Measurements from ENCODE around the gene CD80. TPM values are rescaled to one million over a fixed set of nuclear protein-coding genes. Genes with fewer than 3 reads are reported as not detected.

The CD80 gene
- total and polyA plus RNA-seq, 4 donors = 0.20 TPM; not detected in 3

DNA sequence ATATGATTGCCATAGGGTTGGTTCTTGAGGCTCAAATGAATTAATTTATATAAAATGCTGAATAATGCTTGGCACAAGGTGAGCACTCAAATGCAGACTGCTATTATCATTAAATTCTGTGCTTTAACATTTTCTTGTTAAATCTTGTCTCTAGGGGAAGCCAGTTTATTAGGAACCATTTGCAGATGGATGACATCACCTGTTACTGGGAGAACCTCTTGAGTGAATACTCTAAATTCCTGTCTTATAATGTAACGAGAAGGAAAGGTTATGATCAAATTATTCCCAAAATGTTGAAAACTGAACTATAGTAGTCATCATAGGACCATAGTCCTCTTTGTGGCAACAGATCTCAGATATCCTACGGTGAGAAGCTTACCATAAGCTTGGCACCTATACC lies 67.3 kb downstream of the CD80 start:
- no CpG with 5 or more reads among the region's 2 CpGs for WGBS (ENCODE audit: insufficient coverage)

DNA sequence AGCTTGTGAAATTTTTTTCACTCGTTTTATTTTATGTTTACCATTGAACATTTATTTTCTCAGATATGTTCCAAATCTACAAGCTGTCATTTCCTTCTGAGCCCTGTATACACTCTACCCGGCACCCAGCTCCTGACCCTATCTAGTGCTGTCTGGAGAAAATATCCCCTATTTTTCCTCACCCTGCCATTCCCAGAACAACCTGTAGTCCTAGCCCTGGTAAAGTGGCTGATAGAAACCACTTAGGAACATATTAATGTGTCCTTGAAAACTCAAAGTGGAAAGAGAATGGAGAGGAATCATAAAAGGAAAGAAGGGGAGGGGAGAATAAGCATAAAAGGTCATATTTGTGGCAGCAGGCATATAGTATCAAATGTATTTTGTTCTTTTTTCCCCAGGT lies 69.3 kb downstream of the CD80 start:
- Histone ChIP-seq H3K27ac (ENCODE audit: low read depth, low read length) (no peak overlapping the region), H3K4me1 (ENCODE audit: control insufficient read depth, insufficient read depth, low read length) (no peaks in the 10 kb centered on the region), H3K36me3 (ENCODE audit: control insufficient read depth, insufficient read depth, low read length) (peaks cover 17% of the 10 kb centered on the region), H3K4me3 (ENCODE audit: low read depth, low read length) (no peak overlapping the region), H3K9me3 (ENCODE audit: control insufficient read depth, insufficient read depth, low read length) (no peaks in the 10 kb centered on the region), H3K27me3 (ENCODE audit: control insufficient read depth, insufficient read depth, low read length) (no peaks in the 10 kb centered on the region)
- WGBS (ENCODE audit: insufficient coverage) = 92% methylated on average over 2 of the region's 2 CpGs
- no peak for DNase-seq (ENCODE audit: low read depth in 4 of 6, low spot score in 6 of 6)

More for the DNA sequence above, 67.3 kb downstream of the CD80 start:
- no peak for DNase-seq (ENCODE audit: low read depth in 4 of 6, low spot score in 6 of 6)
- Histone ChIP-seq H3K4me3 (ENCODE audit: low read depth, low read length) (no peak overlapping the region), H3K27me3 (ENCODE audit: control insufficient read depth, insufficient read depth, low read length) (no peaks in the 10 kb centered on the region), H3K9me3 (ENCODE audit: control insufficient read depth, insufficient read depth, low read length) (no peaks in the 10 kb centered on the region), H3K36me3 (ENCODE audit: control insufficient read depth, insufficient read depth, low read length) (peaks cover 9% of the 10 kb centered on the region), H3K4me1 (ENCODE audit: control insufficient read depth, insufficient read depth, low read length) (no peaks in the 10 kb centered on the region), H3K27ac (ENCODE audit: low read depth, low read length) (no peak overlapping the region)

DNA sequence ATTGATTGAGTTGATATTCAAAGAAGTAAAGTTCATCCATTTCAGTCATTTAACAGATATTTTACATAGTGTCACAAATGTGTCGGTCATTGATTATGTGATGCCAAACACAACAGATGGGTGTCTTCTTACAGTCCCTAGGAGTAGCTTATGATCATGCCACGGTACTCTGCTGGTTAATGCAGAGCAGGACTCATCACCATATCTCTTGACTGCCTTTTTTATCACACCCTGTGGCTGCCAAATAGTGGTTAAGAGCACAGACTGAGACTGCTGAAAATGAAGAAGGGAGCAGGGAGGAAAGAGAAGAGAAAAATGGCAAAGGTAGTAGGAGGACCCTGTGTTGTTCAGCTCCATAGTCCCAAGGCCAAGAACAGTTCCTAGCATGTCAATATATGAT lies 73.9 kb downstream of the CD80 start:
- no peak overlapping the region for H3K4me3 ChIP-seq (ENCODE audit: low read depth, low read length)
- no peak overlapping the region for H3K27ac ChIP-seq (ENCODE audit: low read depth, low read length)
- no peaks in the 10 kb centered on the region for H3K27me3 ChIP-seq (ENCODE audit: control insufficient read depth, insufficient read depth, low read length)
- H3K4me1 ChIP-seq (ENCODE audit: control insufficient read depth, insufficient read depth, low read length) = no peaks in the 10 kb centered on the region
- H3K36me3 ChIP-seq (ENCODE audit: control insufficient read depth, insufficient read depth, low read length) = peaks cover 20% of the 10 kb centered on the region
- H3K9me3 ChIP-seq (ENCODE audit: control insufficient read depth, insufficient read depth, low read length) = no peaks in the 10 kb centered on the region
- DNase-seq (ENCODE audit: low read depth in 4 of 6, low spot score in 6 of 6) = no peak
- 100% methylated on average over 1 of the region's 2 CpGs for WGBS (ENCODE audit: insufficient coverage)

DNA sequence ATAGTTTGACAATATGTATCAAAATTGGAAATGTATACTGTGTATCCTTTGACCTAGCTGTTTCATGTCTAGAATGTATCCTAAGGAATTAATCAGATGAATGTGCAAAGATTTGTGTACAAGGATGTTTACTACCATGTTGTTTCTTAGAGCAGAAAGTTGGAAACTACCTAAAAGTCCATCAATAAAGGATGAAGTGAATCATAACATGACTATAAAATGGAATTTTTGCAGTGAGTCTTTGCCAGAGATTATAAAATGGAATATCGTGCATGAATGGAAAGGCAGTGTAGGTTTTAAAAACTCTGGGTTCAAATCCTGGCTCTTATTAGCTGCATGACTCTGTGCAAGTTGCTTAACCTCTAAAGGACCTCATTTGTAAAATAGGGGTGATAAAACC lies 76.3 kb downstream of the CD80 start:
- no peaks in the 10 kb centered on the region for H3K9me3 ChIP-seq (ENCODE audit: control insufficient read depth, insufficient read depth, low read length)
- DNase-seq (ENCODE audit: low read depth in 4 of 6, low spot score in 6 of 6) = no peak
- H3K4me1 ChIP-seq (ENCODE audit: control insufficient read depth, insufficient read depth, low read length) = no peaks in the 10 kb centered on the region
- H3K36me3 ChIP-seq (ENCODE audit: control insufficient read depth, insufficient read depth, low read length) = peaks cover 23% of the 10 kb centered on the region
- no peak overlapping the region for H3K27ac ChIP-seq (ENCODE audit: low read depth, low read length)
- no peak overlapping the region for H3K4me3 ChIP-seq (ENCODE audit: low read depth, low read length)
- H3K27me3 ChIP-seq (ENCODE audit: control insufficient read depth, insufficient read depth, low read length) = no peaks in the 10 kb centered on the region
- 100% methylated on average over 1 of the region's 1 CpG for WGBS (ENCODE audit: insufficient coverage)

DNA sequence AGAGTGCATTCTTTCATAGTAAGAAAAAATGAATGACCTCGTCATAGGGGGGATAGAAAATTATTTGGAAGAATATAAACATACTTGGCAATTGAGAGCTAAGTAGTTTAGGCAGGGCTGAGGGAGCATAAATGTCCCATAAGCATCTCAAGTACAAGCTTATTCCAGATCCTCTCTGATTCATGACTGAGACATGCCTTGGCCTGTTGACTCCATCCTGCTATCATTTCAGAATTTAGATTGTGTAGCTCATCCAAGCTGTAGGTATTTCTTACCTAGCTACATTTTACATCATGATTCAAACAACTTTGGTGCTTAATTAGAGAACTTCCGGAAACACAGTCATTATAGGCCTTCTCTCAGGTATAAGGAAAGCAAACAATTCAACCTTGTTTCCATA lies 78.3 kb downstream of the CD80 start:
- Histone ChIP-seq H3K36me3 (ENCODE audit: control insufficient read depth, insufficient read depth, low read length) (peaks cover 24% of the 10 kb centered on the region), H3K4me3 (ENCODE audit: low read depth, low read length) (no peak overlapping the region), H3K27ac (ENCODE audit: low read depth, low read length) (no peak overlapping the region), H3K9me3 (ENCODE audit: control insufficient read depth, insufficient read depth, low read length) (no peaks in the 10 kb centered on the region), H3K4me1 (ENCODE audit: control insufficient read depth, insufficient read depth, low read length) (no peaks in the 10 kb centered on the region), H3K27me3 (ENCODE audit: control insufficient read depth, insufficient read depth, low read length) (no peaks in the 10 kb centered on the region)
- WGBS (ENCODE audit: insufficient coverage) = no CpG with 5 or more reads among the region's 2 CpGs
- DNase-seq (ENCODE audit: low read depth in 4 of 6, low spot score in 6 of 6) = no peak

Other genes starting within 250 kb of the CD80 start
- 10 to 100 TPM; 31.1 to 38.7 TPM for gene TMEM39A, start 96.0 kb downstream of the CD80 start, total RNA-seq
- 10 to 100 TPM; 19.9 to 26.8 TPM for gene TMEM39A, start 96.0 kb downstream of the CD80 start, polyA plus RNA-seq (ENCODE audit: insufficient read length in 2 of 2)
- gene POGLUT1, start 90.7 kb downstream of the CD80 start, total RNA-seq = 10 to 100 TPM; 20.2 to 22.9 TPM
- 10 to 100 TPM; 17.2 to 22.7 TPM for gene POGLUT1, start 90.7 kb downstream of the CD80 start, polyA plus RNA-seq (ENCODE audit: insufficient read length in 2 of 2)
- gene TIMMDC1, start 61.1 kb downstream of the CD80 start, total RNA-seq = 10 to 100 TPM; 49.5 to 89.7 TPM
- 100 to 1,000 TPM; 104 to 105 TPM for gene TIMMDC1, start 61.1 kb downstream of the CD80 start, polyA plus RNA-seq (ENCODE audit: insufficient read length in 2 of 2)
- gene ADPRH, start 19.9 kb upstream of the CD80 start, total RNA-seq = 1 to 10 TPM; 2.5 to 3.2 TPM
- gene ADPRH, start 19.9 kb upstream of the CD80 start, polyA plus RNA-seq (ENCODE audit: insufficient read length in 2 of 2) = 1 to 10 TPM; 2.7 to 3.1 TPM
- gene PLA1A, start 38.3 kb upstream of the CD80 start, total RNA-seq = 1 to 10 TPM in 1 of 2 donors, under 1 TPM in 1; 0.69 to 1.9 TPM
- gene PLA1A, start 38.3 kb upstream of the CD80 start, polyA plus RNA-seq (ENCODE audit: insufficient read length in 2 of 2) = under 1 TPM; 0.41 to 0.45 TPM
- gene POPDC2, start 101.0 kb upstream of the CD80 start, total RNA-seq = 1 to 10 TPM in 1 of 2 donors, under 1 TPM in 1; 0.89 to 4.6 TPM
- gene POPDC2, start 101.0 kb upstream of the CD80 start, polyA plus RNA-seq (ENCODE audit: insufficient read length in 2 of 2) = 1 to 10 TPM; 1.8 to 3.9 TPM
- 10 to 100 TPM; 22.8 to 42.4 TPM for gene COX17, start 117.8 kb upstream of the CD80 start, total RNA-seq
- 10 to 100 TPM; 48.0 to 58.5 TPM for gene COX17, start 117.8 kb upstream of the CD80 start, polyA plus RNA-seq (ENCODE audit: insufficient read length in 2 of 2)
- gene CFAP91, start 143.4 kb upstream of the CD80 start, total RNA-seq = 10 to 100 TPM in 1 of 2 donors, 1 to 10 TPM in 1; 8.8 to 18.3 TPM
- 10 to 100 TPM; 14.0 to 14.6 TPM for gene CFAP91, start 143.4 kb upstream of the CD80 start, polyA plus RNA-seq (ENCODE audit: insufficient read length in 2 of 2)
- gene NR1I2, start 222.5 kb upstream of the CD80 start, total RNA-seq = under 1 TPM; 0.50 to 0.69 TPM
- under 1 TPM; 0.33 to 0.43 TPM for gene NR1I2, start 222.5 kb upstream of the CD80 start, polyA plus RNA-seq (ENCODE audit: insufficient read length in 2 of 2)

All from spinal cord (tissue), 10 donors.